AG09319 (cell line): ENCODE results near the gene UFD1.

Experiments used
- DNase-seq: peaks from one replicate; pipeline ENCODE4 v3.0.0-alpha.2; 2010; ENCODE audit warnings: low read depth; ENCODE audit errors: extremely low read depth
- CTCF ChIP-seq: IDR thresholded peaks from 2 replicates; pipeline ENCODE4 v1.5.1; 2011; ENCODE audit warnings: low read depth, mild to moderate bottlenecking, inconsistent platforms, low read length, moderate library complexity

UFD1 gene

GRCh38 chr22:19514831-19515565 lies 36.0 kb upstream of the UFD1 start:
- TF ChIP-seq CTCF = no peak
- DNase-seq = no peak

GRCh38 chr22:19513823-19514222 lies 34.8 kb upstream of the UFD1 start:
- DNase-seq = no peak
- no peak for TF ChIP-seq CTCF

- TF ChIP-seq CTCF = no peak
- DNase-seq = no peak
These were observed 31.9 kb upstream of the UFD1 start for GRCh38 chr22:19510919-19511341.

- no peak for TF ChIP-seq CTCF
- DNase-seq = no peak
These were observed 30.9 kb upstream of the UFD1 start for GRCh38 chr22:19509923-19510322.

- no peak for DNase-seq
- TF ChIP-seq CTCF = no peak
These were observed 30.2 kb upstream of the UFD1 start for GRCh38 chr22:19509191-19509590.

- DNase-seq = no peak
- TF ChIP-seq CTCF = no peak
These were observed 29.2 kb upstream of the UFD1 start for GRCh38 chr22:19508024-19508776.

- DNase-seq = no peak
- TF ChIP-seq CTCF = no peak
These were observed 28.5 kb upstream of the UFD1 start for GRCh38 chr22:19507534-19507861.
